GM21367 (cell line): ENCODE measurements around the gene PCP4L1.
"Not testable (repeated sequence)": the region's sequence is repeated elsewhere in the genome, so short reads cannot be mapped to it uniquely, and the experiment has no call there.

Source experiments
- ATAC-seq: cut with Tn5 transposase; IDR thresholded peaks from one replicate; pipeline ENCODE4 v1.9.1; 2021; ENCODE audit not compliant: unreplicated experiment

Gene PCP4L1

GRCh38 chr1:161227196-161227871 is 31.2 kb upstream of the PCP4L1 start:
- ATAC-seq = peak; percentile 32

GRCh38 chr1:161228032-161228431 is 30.5 kb upstream of the PCP4L1 start:
- ATAC-seq = no peak

GRCh38 chr1:161229896-161230295 is 28.6 kb upstream of the PCP4L1 start:
- no peak for ATAC-seq

- no peak for ATAC-seq
These were observed 27.8 kb upstream of the PCP4L1 start for GRCh38 chr1:161230762-161231161.

GRCh38 chr1:161233102-161233501 is 25.4 kb upstream of the PCP4L1 start:
- ATAC-seq = no peak

- no peak for ATAC-seq
These were observed 22.4 kb upstream of the PCP4L1 start for GRCh38 chr1:161235957-161236775.

GRCh38 chr1:161238039-161238473 is 20.5 kb upstream of the PCP4L1 start, which contains the start of gene NR1I3:
NR1I3 (minus strand) TSS chr1:161238203; CDS start chr1:161236565, 1,638 bp downstream.
- no peak for ATAC-seq

- ATAC-seq = no peak
These were observed 16.9 kb upstream of the PCP4L1 start for GRCh38 chr1:161241682-161242081.

GRCh38 chr1:161242313-161242712 is 16.2 kb upstream of the PCP4L1 start:
- no peak for ATAC-seq

- ATAC-seq = no peak
These were observed 13.7 kb upstream of the PCP4L1 start for GRCh38 chr1:161244888-161245287.

GRCh38 chr1:161250100-161250499 is 8.4 kb upstream of the PCP4L1 start:
- not testable (repeated sequence) for ATAC-seq

GRCh38 chr1:161250829-161251228 is 7.7 kb upstream of the PCP4L1 start:
- ATAC-seq = no peak

- no peak for ATAC-seq
These were observed 7.0 kb upstream of the PCP4L1 start for GRCh38 chr1:161251579-161251978.

GRCh38 chr1:161255302-161255701 is 3.2 kb upstream of the PCP4L1 start:
- ATAC-seq = not testable (repeated sequence)

- not testable (repeated sequence) for ATAC-seq
These were observed 2.5 kb upstream of the PCP4L1 start for GRCh38 chr1:161255955-161256520.

GRCh38 chr1:161257109-161257508 is 1.4 kb upstream of the PCP4L1 start:
- not testable (repeated sequence) for ATAC-seq

GRCh38 chr1:161259345-161259702 is 779 bp downstream of the PCP4L1 start:
- ATAC-seq = no peak

GRCh38 chr1:161259765-161260164 is 1.2 kb downstream of the PCP4L1 start:
- no peak for ATAC-seq

- ATAC-seq = no peak
These were observed 2.1 kb downstream of the PCP4L1 start for GRCh38 chr1:161260376-161261260.

- ATAC-seq = no peak
These were observed 3.0 kb downstream of the PCP4L1 start for GRCh38 chr1:161261261-161262235.
